ENCODE data around the gene RINL.
"Not testable (repeated sequence)": the region's sequence is repeated elsewhere in the genome, so short reads cannot be mapped to it uniquely, and the experiment has no call there.

The RINL gene

DNA sequence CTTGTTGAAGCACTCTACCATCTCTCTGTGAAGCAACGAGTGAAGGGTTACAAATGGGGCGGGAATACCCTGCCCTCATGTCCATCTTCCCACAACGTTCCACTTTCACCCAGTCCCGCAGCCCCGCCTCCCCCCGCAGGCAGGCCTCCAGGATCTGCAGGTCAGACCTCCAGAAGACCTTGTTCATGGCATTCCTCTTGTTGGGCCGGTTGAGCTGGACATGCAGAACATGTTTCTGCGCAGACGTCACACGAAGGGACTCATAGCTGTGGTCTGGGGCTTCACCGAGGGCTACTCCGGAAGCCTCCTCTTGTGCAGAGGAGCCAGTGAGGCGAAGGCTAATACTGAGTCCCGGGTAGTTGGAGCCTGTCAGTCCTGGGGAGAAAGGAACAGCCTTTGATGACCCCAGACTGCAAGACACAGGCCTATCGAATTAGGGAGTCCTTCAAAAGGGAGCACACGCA, 46.9 kb downstream of the RINL start:
- DNase-seq, result peak; percentile 21 to 57

DNA sequence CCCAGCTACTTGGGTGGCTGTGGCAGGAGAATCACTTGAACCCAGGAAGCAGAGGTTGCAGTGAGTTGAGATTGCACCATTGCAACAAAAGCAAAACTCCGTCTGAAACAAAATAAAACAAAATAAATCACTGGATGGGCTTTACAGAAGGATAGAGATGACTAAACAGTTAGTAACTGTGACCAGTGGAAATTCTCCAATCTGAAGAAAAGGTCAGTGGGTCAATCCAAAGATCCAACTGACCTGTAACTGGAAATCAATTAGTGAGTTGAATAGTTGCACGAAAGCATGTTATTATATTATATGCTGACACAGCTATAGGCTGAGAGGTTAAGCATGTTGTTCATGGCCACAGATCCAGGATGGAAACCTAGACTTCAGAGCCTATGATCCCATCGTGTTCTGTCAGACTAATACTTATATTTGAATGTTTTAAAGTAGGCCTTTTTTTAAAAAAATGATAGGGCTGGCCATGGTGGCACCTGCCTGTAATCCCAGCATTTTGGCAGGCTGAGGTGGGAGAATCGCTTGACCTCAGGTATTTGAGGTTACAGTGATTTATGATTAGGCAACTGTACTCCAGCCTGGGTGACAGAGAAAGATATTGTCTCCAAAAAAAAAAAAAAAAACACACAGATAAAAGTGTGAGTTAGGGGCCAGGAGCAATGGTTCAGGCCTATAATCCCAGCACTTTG, 47.9 kb downstream of the RINL start:
- DNase-seq, result no peak

DNA sequence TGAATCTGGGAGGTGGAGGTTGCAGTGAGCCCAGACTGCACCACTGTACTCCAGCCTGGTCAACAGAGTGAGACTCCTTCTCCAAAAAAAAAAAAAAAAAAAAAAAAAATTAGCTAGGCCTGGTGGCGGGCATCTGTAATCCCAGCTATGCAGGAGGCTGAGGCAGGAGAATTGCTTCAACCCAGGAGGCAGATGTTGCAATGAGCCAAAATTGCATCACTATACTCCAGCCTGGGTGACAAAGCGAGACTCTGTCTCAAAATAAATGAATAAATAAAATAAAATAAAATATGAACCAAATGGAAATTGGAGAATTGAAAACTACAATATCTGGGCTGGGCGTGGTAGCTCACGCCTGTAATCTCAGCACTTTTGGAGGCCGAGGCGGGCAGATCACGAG, 48.9 kb downstream of the RINL start:
- DNase-seq, result not testable (repeated sequence)

DNA sequence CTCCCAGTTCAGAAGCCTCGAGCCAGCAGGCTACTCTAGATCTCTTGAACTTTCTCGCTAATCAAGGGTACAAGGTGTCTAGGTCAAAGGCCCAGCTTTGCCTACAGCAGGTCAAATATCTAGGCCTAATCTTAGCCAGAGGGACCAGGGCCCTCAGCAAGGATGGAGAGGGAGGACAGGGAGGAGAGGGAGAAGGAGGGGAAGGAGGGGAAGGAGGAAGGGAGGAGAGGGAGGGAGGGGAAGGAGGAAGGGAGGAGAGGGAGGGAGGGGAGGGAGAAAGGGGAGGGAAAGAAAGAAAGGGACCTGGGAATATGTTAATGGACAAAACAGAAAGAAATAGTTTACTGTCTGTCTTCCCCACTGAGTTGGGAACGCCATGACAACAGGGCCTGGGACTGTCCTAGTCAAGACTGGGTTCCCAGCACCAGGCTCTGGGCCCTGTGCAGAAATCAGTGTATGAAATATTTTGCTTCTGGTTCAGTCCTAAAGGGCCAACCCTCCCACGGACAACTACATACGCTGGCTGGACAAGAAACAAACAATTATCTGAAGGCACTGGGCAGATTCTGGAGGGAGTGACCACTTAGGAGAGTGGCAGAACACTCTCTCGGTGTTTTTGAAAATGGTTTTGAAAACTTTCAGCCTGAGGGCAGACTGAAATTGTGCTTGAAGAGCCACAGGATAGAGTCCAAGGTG, 51.1 kb downstream of the RINL start:
- DNase-seq, result no peak

GRCh38 chr19:38825936-38826335, 52.1 kb downstream of the RINL start:
- DNase-seq, result not testable (repeated sequence)

- DNase-seq, result not testable (repeated sequence)
These were observed 56.7 kb downstream of the RINL start for GRCh38 chr19:38821230-38821825.

- no peak for DNase-seq
These were observed 58.7 kb downstream of the RINL start for GRCh38 chr19:38819231-38819920.
